SK-N-SH (cell line): ENCODE data around the gene ASAP2. TPM values are rescaled to one million over a fixed set of nuclear protein-coding genes. Genes with fewer than 3 reads are reported as not detected.
A peak's percentile ranks its signal among the peaks of the same experiment; 100 is the strongest.

Source experiments
- CTCF ChIA-PET: fragments of 300-600, 350-600 bp; formaldehyde crosslinking; extraction: SDS; loops from one replicate; lab custom pipeline; 2021; lab: Yijun Ruan, JAX
- POLR2A ChIA-PET: fragments of 350-600 bp; sonication (Branson Sonifier 250); formaldehyde crosslinking; extraction: SDS; loops from one replicate; lab custom pipeline; 2020; ENCODE audit warnings: antibody characterized with exemption, inconsistent platforms; lab: Yijun Ruan, JAX
- DNase-seq: peaks from one replicate; pipeline ENCODE4 v3.0.0; 2012
- H2AFZ ChIP-seq: fragments of 200-600 bp; sonication (generic); 2 replicates; pipeline ENCODE4 v1.8.1; 2016; ENCODE audit warnings: antibody characterized with exemption, mild to moderate bottlenecking, low read depth
- H3F3A ChIP-seq: fragments of 200-600 bp; sonication (generic); replicated peaks from 2 replicates; pipeline ENCODE3; 2016; ENCODE audit warnings: antibody characterized with exemption, mild to moderate bottlenecking; ENCODE audit not compliant: insufficient read depth
- H3K27ac ChIP-seq, 2 experiments: fragments of 200-500 bp in 1 of 2; fragments of 200-600 bp in 1 of 2; sonication (Bioruptor generic) in 1 of 2; sonication (generic), shearing (Covaris generic) in 1 of 2; 2 replicates each; pipeline versions ENCODE4 v1.5.1 to v1.6.1; 2014 to 2016; ENCODE audit warnings: low read depth in 2 of 2, inconsistent platforms in 1 of 2, low read length in 1 of 2, mild to moderate bottlenecking in 1 of 2, mixed read lengths in 1 of 2
- H3K27me3 ChIP-seq: fragments of 200-600 bp; sonication (generic), shearing (Covaris generic); 2 replicates; pipeline ENCODE4 v1.6.1; 2016; ENCODE audit warnings: mixed run types; ENCODE audit not compliant: insufficient read depth
- H3K36me3 ChIP-seq, 2 experiments: fragments of 200-500 bp in 1 of 2; fragments of 200-600 bp in 1 of 2; sonication (Bioruptor generic) in 1 of 2; sonication (generic) in 1 of 2; replicated peaks in 1 of 2; 2 replicates each; pipeline versions ENCODE3 to v1.5.1; 2014 to 2016; ENCODE audit warnings: low read length in 1 of 2, mild to moderate bottlenecking in 1 of 2; ENCODE audit not compliant: insufficient read depth in 2 of 2, control insufficient read depth in 1 of 2
- H3K4me1 ChIP-seq, 2 experiments: fragments of 200-500 bp in 1 of 2; fragments of 200-600 bp in 1 of 2; sonication (Bioruptor generic) in 1 of 2; sonication (generic), shearing (Covaris generic) in 1 of 2; 2 replicates each; pipeline versions ENCODE4 v1.5.1 to v1.6.1; 2014 to 2016; ENCODE audit warnings: low read depth in 1 of 2, low read length in 1 of 2, mixed run types in 1 of 2; ENCODE audit not compliant: insufficient read depth in 2 of 2, control insufficient read depth in 1 of 2
- H3K4me2 ChIP-seq: fragments of 200-600 bp; sonication (generic), shearing (Covaris generic); 2 replicates; pipeline ENCODE4 v1.6.1; 2017; ENCODE audit warnings: mixed run types
- H3K4me3 ChIP-seq, 2 experiments: fragments of 200-500 bp in 1 of 2; fragments of 200-600 bp in 1 of 2; sonication (Bioruptor generic) in 1 of 2; sonication (generic), shearing (Covaris generic) in 1 of 2; 2 replicates each; pipeline versions ENCODE4 v1.5.1 to v1.8.1; 2014 to 2016; ENCODE audit warnings: low read depth in 2 of 2, inconsistent platforms in 1 of 2, low read length in 1 of 2, mild to moderate bottlenecking in 1 of 2, mixed read lengths in 1 of 2, moderate library complexity in 1 of 2
- H3K79me2 ChIP-seq: fragments of 200-600 bp; sonication (generic); 2 replicates; pipeline ENCODE4 v1.8.1; 2017; ENCODE audit warnings: mild to moderate bottlenecking; ENCODE audit not compliant: insufficient read depth
- H3K9ac ChIP-seq: fragments of 200-600 bp; sonication (generic); 2 replicates; pipeline ENCODE4 v1.6.1; 2017; ENCODE audit warnings: mixed run types
- H3K9me2 ChIP-seq: fragments of 200-600 bp; sonication (generic); 2 replicates; pipeline ENCODE4 v1.6.1; 2017; ENCODE audit warnings: mixed run types
- H3K9me3 ChIP-seq: fragments of 200-600 bp; sonication (generic); 2 replicates; pipeline ENCODE4 v1.6.1; 2017; ENCODE audit warnings: mixed run types, mild to moderate bottlenecking, moderate library complexity
- H4K20me1 ChIP-seq: fragments of 200-600 bp; sonication (generic); 2 replicates; pipeline ENCODE4 v1.6.1; 2017; ENCODE audit warnings: mild to moderate bottlenecking, mixed run types; ENCODE audit not compliant: insufficient read depth
- CHD2 ChIP-seq: fragments of 150-350 bp; IDR thresholded peaks from 2 replicates; pipeline ENCODE4 v1.6.1; 2018; ENCODE audit warnings: low read length; ENCODE audit not compliant: partially characterized antibody
- EZH2phosphoT487 ChIP-seq: fragments of 200-600 bp; sonication (generic); IDR thresholded peaks from 2 replicates; pipeline ENCODE4 v1.6.1; 2017; ENCODE audit warnings: low read depth, mixed run types, mild to moderate bottlenecking, antibody characterized with exemption, moderate library complexity, borderline replicate concordance
- FOXJ3 ChIP-seq: sonication (generic); formaldehyde crosslinking; IDR thresholded peaks from 2 replicates; pipeline ENCODE4 v1.5.1; 2020; ENCODE audit warnings: mild to moderate bottlenecking, missing genetic modification reagents
- GABPA ChIP-seq: IDR thresholded peaks from 2 replicates; pipeline ENCODE4 v1.4.0; 2012; ENCODE audit warnings: low read depth, mild to moderate bottlenecking
- IRF3 ChIP-seq: fragments of 150-350 bp; IDR thresholded peaks from 2 replicates; pipeline ENCODE4 v1.6.1; 2016; ENCODE audit warnings: mild to moderate bottlenecking, low read depth, low read length
- MXI1 ChIP-seq: IDR thresholded peaks from 2 replicates; pipeline ENCODE4 v1.6.1; 2012; ENCODE audit warnings: mild to moderate bottlenecking, low read depth, low read length, improper control_type of control experiment
- NFIC ChIP-seq: IDR thresholded peaks from 2 replicates; pipeline ENCODE4 v1.4.0; 2012; ENCODE audit warnings: borderline replicate concordance
- POLR2AphosphoS5 ChIP-seq: IDR thresholded peaks from 2 replicates; pipeline ENCODE4 v1.6.1; 2012; ENCODE audit warnings: low read depth, low read length
- RAD21 ChIP-seq: IDR thresholded peaks from 2 replicates; pipeline ENCODE4 v1.6.1; 2012; ENCODE audit warnings: mild to moderate bottlenecking, low read length
- RFX5 ChIP-seq: IDR thresholded peaks from 2 replicates; pipeline ENCODE4 v1.6.1; 2012; ENCODE audit warnings: mild to moderate bottlenecking, improper control_type of control experiment, low read length
- SIN3A ChIP-seq: IDR thresholded peaks from 2 replicates; pipeline ENCODE4 v1.6.1; 2012; ENCODE audit warnings: low read depth, mild to moderate bottlenecking, low read length, moderate library complexity, borderline replicate concordance
- SMC3 ChIP-seq: IDR thresholded peaks from 2 replicates; pipeline ENCODE4 v1.6.1; 2012; ENCODE audit warnings: low read depth, low read length, improper control_type of control experiment
- TAF1 ChIP-seq: IDR thresholded peaks from 2 replicates; pipeline ENCODE4 v1.6.1; 2012; ENCODE audit warnings: low read depth, mild to moderate bottlenecking, low read length, moderate library complexity, borderline replicate concordance
- TCF12 ChIP-seq: IDR thresholded peaks from 2 replicates; pipeline ENCODE4 v1.4.0; 2012
- TEAD4 ChIP-seq: IDR thresholded peaks from 2 replicates; pipeline ENCODE4 v1.4.0; 2012; ENCODE audit warnings: mild to moderate bottlenecking, borderline replicate concordance; ENCODE audit not compliant: insufficient read depth
- WGBS: methylation state at CpG from one replicate; pipeline ENCODE4 v1.1.6; 2017; ENCODE audit warnings: low lambda C conversion rate; 5-methylcytosine and 5-hydroxymethylcytosine counted together
- polyA plus RNA-seq, 3 experiments: library from polyadenylated mRNA; depleted of rRNA; stranded (reverse); fragments of >200 nt; gene quantifications; 2 replicates each; pipeline ENCODE4 v1.2.3, GENCODE V29; 2012
- TF ChIP-seq, protein P1 (sequence below): IDR thresholded peaks from 2 replicates; pipeline ENCODE4; 2012
- TF ChIP-seq, protein P2 (sequence below): fragments of 150-350 bp; IDR thresholded peaks from 2 replicates; pipeline ENCODE4 v1.6.1; 2017; ENCODE audit warnings: antibody characterized with exemption, low read length, low read depth, borderline replicate concordance
- TF ChIP-seq, protein P3 (sequence below): IDR thresholded peaks from 2 replicates; pipeline ENCODE4 v1.4.0; 2012; ENCODE audit warnings: low read depth, borderline replicate concordance

The ASAP2 gene
- polyA plus RNA-seq, 1 of the 3 experiments (the other 2 are of a cell fraction), result 37.9 TPM

DNA sequence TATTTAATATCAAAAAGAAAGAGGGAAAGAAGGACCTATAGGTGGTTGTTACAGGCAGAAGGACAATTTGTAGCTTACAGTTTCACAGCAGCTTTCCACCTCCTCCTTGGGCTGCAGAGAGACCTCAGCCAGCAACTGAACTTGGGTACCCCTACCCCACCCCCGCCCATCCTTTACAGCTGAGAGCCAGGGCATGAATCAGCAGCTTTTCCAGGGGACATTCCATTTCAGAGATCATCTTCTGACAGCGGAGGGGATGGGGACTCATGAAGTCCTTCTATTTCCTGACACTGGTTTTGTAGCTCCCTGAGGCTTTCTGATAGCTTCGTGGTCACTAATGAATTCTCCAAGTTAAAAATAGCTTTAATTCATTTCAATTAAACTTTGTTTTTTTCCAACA, 120.4 kb downstream of the ASAP2 start (continued):
- TF ChIP-seq, protein P1, sequence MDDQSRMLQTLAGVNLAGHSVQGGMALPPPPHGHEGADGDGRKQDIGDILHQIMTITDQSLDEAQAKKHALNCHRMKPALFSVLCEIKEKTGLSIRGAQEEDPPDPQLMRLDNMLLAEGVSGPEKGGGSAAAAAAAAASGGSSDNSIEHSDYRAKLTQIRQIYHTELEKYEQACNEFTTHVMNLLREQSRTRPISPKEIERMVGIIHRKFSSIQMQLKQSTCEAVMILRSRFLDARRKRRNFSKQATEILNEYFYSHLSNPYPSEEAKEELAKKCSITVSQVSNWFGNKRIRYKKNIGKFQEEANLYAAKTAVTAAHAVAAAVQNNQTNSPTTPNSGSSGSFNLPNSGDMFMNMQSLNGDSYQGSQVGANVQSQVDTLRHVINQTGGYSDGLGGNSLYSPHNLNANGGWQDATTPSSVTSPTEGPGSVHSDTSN, result peak; percentile 53; the same call in 1 of the 2 replicates
- TF ChIP-seq NFIC (no peak), RAD21 (no peak), SMC3 (no peak), GABPA (no peak), IRF3 (no peak), EZH2phosphoT487 (no peak), TEAD4 (no peak), TCF12 (peak; percentile 46; the same call in 1 of the 2 replicates), RFX5 (no peak), FOXJ3 (CRISPR knock-in tag) (no peak), SIN3A (no peak)
- TF ChIP-seq, all 33 proteins: peak for 4

- DNase-seq, result no peak
- WGBS, result 88% methylated on average over 5 of the region's 5 CpGs
- H3K4me1 ChIP-seq, result peaks cover 11 to 12% of the 10 kb centered on the region in 2 experiments
- TF ChIP-seq NFIC (no peak), FOXJ3 (CRISPR knock-in tag) (no peak)
- TF ChIP-seq, all 33 proteins: peak for 0
- ChIA-PET CTCF (interaction anchor here (1.0 kb wide), 2 partner anchors 15 to 36 kb away, joined by 4 to 6 read pairs; no protein-coding TSS in a partner anchor), POLR2A (no interaction called here)
- no peaks in the 10 kb centered on the region for H4K20me1 ChIP-seq
- H2AFZ ChIP-seq, result no peak overlapping the region
- H3F3A ChIP-seq, result peaks cover 16% of the 10 kb centered on the region
- no peak overlapping the region for H3K4me3 ChIP-seq
- no peak overlapping the region for H3K9ac ChIP-seq
- H3K9me3 ChIP-seq, result no peaks in the 10 kb centered on the region
- peaks cover 67 to 86% of the 10 kb centered on the region in 2 experiments for H3K36me3 ChIP-seq
- peaks cover 34% of the 10 kb centered on the region for H3K79me2 ChIP-seq
- H3K4me2 ChIP-seq, result no peak overlapping the region
- H3K9me2 ChIP-seq, result no peaks in the 10 kb centered on the region
- peak overlapping the region in 1 of 2 experiments; percentile 55; a peak in 2 of 4 replicates for H3K27ac ChIP-seq
- H3K27me3 ChIP-seq, result no peaks in the 10 kb centered on the region
Observed at GRCh38 chr2:9327873-9328352, 121.3 kb downstream of the ASAP2 start.

DNA sequence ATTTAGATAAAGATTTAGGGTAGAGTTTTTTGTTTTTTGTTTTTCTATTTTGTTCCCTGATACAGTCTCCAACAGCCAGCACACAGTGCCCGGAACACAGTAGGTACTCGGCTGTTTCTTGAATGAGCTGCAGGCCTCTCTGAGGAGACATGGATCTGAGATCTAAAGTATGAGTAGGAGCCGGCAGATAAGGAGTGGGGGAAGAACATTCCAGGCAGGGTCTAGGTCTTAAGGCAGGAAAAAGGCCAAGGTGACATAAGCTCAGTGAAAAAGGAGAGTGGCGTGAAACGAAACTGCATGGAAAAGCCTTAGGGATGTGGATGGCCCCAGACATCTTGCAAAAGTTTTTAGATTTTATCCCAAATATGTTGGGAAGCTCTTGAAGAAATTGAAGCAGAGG, 122.3 kb downstream of the ASAP2 start:
- TF ChIP-seq, protein P2, sequence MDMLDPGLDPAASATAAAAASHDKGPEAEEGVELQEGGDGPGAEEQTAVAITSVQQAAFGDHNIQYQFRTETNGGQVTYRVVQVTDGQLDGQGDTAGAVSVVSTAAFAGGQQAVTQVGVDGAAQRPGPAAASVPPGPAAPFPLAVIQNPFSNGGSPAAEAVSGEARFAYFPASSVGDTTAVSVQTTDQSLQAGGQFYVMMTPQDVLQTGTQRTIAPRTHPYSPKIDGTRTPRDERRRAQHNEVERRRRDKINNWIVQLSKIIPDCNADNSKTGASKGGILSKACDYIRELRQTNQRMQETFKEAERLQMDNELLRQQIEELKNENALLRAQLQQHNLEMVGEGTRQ, result no peak
- TF ChIP-seq MXI1, result no peak
- no peak for TF ChIP-seq IRF3
- TF ChIP-seq CHD2, result no peak
- no peak for TF ChIP-seq POLR2AphosphoS5
- TF ChIP-seq TAF1, result no peak
- TF ChIP-seq, protein P3, sequence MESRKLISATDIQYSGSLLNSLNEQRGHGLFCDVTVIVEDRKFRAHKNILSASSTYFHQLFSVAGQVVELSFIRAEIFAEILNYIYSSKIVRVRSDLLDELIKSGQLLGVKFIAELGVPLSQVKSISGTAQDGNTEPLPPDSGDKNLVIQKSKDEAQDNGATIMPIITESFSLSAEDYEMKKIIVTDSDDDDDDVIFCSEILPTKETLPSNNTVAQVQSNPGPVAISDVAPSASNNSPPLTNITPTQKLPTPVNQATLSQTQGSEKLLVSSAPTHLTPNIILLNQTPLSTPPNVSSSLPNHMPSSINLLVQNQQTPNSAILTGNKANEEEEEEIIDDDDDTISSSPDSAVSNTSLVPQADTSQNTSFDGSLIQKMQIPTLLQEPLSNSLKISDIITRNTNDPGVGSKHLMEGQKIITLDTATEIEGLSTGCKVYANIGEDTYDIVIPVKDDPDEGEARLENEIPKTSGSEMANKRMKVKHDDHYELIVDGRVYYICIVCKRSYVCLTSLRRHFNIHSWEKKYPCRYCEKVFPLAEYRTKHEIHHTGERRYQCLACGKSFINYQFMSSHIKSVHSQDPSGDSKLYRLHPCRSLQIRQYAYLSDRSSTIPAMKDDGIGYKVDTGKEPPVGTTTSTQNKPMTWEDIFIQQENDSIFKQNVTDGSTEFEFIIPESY, result no peak
- no peak for TF ChIP-seq FOXJ3 (CRISPR knock-in tag)
- H3K79me2 ChIP-seq, result peaks cover 27% of the 10 kb centered on the region
- H3K9me3 ChIP-seq, result no peaks in the 10 kb centered on the region
- no peaks in the 10 kb centered on the region for H4K20me1 ChIP-seq
- WGBS, result 98% methylated on average over 5 of the region's 5 CpGs
- ChIA-PET CTCF (interaction anchor here (1.0 to 1.1 kb wide), 2 partner anchors 14 to 121 kb away, joined by 3 read pairs; no protein-coding TSS in a partner anchor), POLR2A (no interaction called here)
- H3K27me3 ChIP-seq, result no peaks in the 10 kb centered on the region
- no peaks in the 10 kb centered on the region for H3K9me2 ChIP-seq
- no peak overlapping the region for H3K4me2 ChIP-seq
- DNase-seq, result no peak
- H3F3A ChIP-seq, result peaks cover 23% of the 10 kb centered on the region
- no peak overlapping the region for H3K9ac ChIP-seq
- H3K4me1 ChIP-seq, result peaks cover 15% of the 10 kb centered on the region in 2 experiments
- H3K4me3 ChIP-seq, result no peak overlapping the region
- H3K27ac ChIP-seq, result no peak overlapping the region; a peak in 1 of 4 replicates
- H3K36me3 ChIP-seq, result peaks cover 57 to 79% of the 10 kb centered on the region in 2 experiments
- no peak overlapping the region for H2AFZ ChIP-seq
